ENCODE results near the gene SPDYE4.

The SPDYE4 gene

GRCh38 chr17:8785547-8786413, 27.4 kb upstream of the SPDYE4 start:
- Histone ChIP-seq H3K36me3 (replicated peaks in 1 of 2; ENCODE audit: control insufficient read depth in 2 of 2, insufficient read depth in 2 of 2, low read length in 2 of 2) (no peaks in the 10 kb centered on the region), H3K9ac (ENCODE audit: low read depth, low read length, poor library complexity) (peak overlapping the region; percentile 46), H3K4ac (ENCODE audit: low read length) (no peak overlapping the region), H4K91ac (ENCODE audit: low read depth, low read length, poor library complexity) (no peak overlapping the region), H3K23ac (ENCODE audit: low read depth, low read length, poor library complexity) (no peak overlapping the region), H2BK120ac (ENCODE audit: low read depth, low read length) (no peak overlapping the region), H3K27me3 (ENCODE audit: control insufficient read depth in 3 of 3, insufficient read depth in 3 of 3, low read depth in 1 of 3, low read length in 3 of 3) (peaks cover 0 to 4% (median 0%) of the 10 kb centered on the region in 3 experiments), H2AK5ac (ENCODE audit: low read depth, low read length) (peak overlapping the region; percentile 2), H2BK5ac (ENCODE audit: low read length) (no peak overlapping the region), H3K4me2 (ENCODE audit: insufficient read depth, low read length, poor library complexity, severe bottlenecking) (no peak overlapping the region), H2AFZ (ENCODE audit: low read length) (peak overlapping the region; percentile 69), H2BK12ac (ENCODE audit: low read length) (no peak overlapping the region), H3K27ac (replicated peaks; ENCODE audit: low read length) (no peak overlapping the region), H4K8ac (ENCODE audit: low read depth, low read length) (no peak overlapping the region), H3K14ac (ENCODE audit: low read length) (no peak overlapping the region), H3K4me3 (ENCODE audit: low read length in 2 of 2) (no peak overlapping the region), H3K4me1 (ENCODE audit: control insufficient read depth in 2 of 2, insufficient read depth in 1 of 2, low read depth in 1 of 2, low read length in 2 of 2) (peaks cover 0 to 2% of the 10 kb centered on the region in 2 donors), H3K9me3 (replicated peaks in 1 of 2; ENCODE audit: control insufficient read depth in 2 of 2, insufficient read depth in 1 of 2, low read depth in 1 of 2, low read length in 2 of 2) (no peaks in the 10 kb centered on the region), H2BK15ac (ENCODE audit: low read length) (no peak overlapping the region), H3K18ac (ENCODE audit: low read length) (no peak overlapping the region), H3K79me1 (ENCODE audit: low read depth, low read length) (no peaks in the 10 kb centered on the region)
- peak; percentile 81 for DNase-seq (ENCODE audit: low spot score)
- no CpG with 5 or more reads among the region's 19 CpGs for WGBS, 2 donors (ENCODE audit: extremely low coverage in 2 of 2, insufficient read length in 2 of 2, insufficient replicate concordance in 1 of 2)

DNA sequence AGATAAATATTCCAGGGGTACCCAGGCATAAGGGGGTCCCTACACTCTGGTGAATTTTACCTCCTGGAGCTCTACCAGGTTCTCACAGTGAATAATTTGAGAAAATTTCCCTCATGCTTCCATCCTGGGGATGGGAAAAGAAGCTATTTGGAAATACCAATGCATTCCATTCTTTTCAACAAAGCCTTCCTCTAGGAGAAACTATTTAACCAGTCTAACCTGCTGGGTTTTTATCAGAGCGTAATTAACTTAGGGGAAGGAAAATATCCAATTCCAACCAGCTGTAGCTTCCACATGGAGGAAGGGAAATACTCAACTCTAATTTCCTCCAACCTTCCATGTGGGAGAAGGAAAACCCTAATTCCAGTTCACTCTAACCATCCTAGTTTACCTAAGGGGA, 23.8 kb upstream of the SPDYE4 start:
- Histone ChIP-seq H3K27ac (replicated peaks; ENCODE audit: low read length) (no peak overlapping the region), H4K8ac (ENCODE audit: low read depth, low read length) (no peak overlapping the region), H3K36me3 (replicated peaks in 1 of 2; ENCODE audit: control insufficient read depth in 2 of 2, insufficient read depth in 2 of 2, low read length in 2 of 2) (no peaks in the 10 kb centered on the region), H4K91ac (ENCODE audit: low read depth, low read length, poor library complexity) (no peak overlapping the region), H3K9me3 (replicated peaks in 1 of 2; ENCODE audit: control insufficient read depth in 2 of 2, insufficient read depth in 1 of 2, low read depth in 1 of 2, low read length in 2 of 2) (no peaks in the 10 kb centered on the region), H3K79me1 (ENCODE audit: low read depth, low read length) (no peaks in the 10 kb centered on the region), H3K27me3 (ENCODE audit: control insufficient read depth in 3 of 3, insufficient read depth in 3 of 3, low read depth in 1 of 3, low read length in 3 of 3) (no peaks in the 10 kb centered on the region), H2AFZ (ENCODE audit: low read length) (no peak overlapping the region), H2BK15ac (ENCODE audit: low read length) (no peak overlapping the region), H3K4me1 (ENCODE audit: control insufficient read depth in 2 of 2, insufficient read depth in 1 of 2, low read depth in 1 of 2, low read length in 2 of 2) (no peaks in the 10 kb centered on the region), H2BK12ac (ENCODE audit: low read length) (no peak overlapping the region), H3K4me3 (ENCODE audit: low read length in 2 of 2) (no peak overlapping the region), H2BK5ac (ENCODE audit: low read length) (no peak overlapping the region), H3K14ac (ENCODE audit: low read length) (no peak overlapping the region), H3K23ac (ENCODE audit: low read depth, low read length, poor library complexity) (no peak overlapping the region), H2BK120ac (ENCODE audit: low read depth, low read length) (no peak overlapping the region), H3K4ac (ENCODE audit: low read length) (no peak overlapping the region), H3K4me2 (ENCODE audit: insufficient read depth, low read length, poor library complexity, severe bottlenecking) (no peak overlapping the region), H2AK5ac (ENCODE audit: low read depth, low read length) (no peak overlapping the region), H3K9ac (ENCODE audit: low read depth, low read length, poor library complexity) (no peak overlapping the region), H3K18ac (ENCODE audit: low read length) (no peak overlapping the region)
- no peak for DNase-seq (ENCODE audit: low spot score)
- WGBS, 2 donors (ENCODE audit: extremely low coverage in 2 of 2, insufficient read length in 2 of 2, insufficient replicate concordance in 1 of 2), result no CpG with 5 or more reads among the region's 1 CpG

DNA sequence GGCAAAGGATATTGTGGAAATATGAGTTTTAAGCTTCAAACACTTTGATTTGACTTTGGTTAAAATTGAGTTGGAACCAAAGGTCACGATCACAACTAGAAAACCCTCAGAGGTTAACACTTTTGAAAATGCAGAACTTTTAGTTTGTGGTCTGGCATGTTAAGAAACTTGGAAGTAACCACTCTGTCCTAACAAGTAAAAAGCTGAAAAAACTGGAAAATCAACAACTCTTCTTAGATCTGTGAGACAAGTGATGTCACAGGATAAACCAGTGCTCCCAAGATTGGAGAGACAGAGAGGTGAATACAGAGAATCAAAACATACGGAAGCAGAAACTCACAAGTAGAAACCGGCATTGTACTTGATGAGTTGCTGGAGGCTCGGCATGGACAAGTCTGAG, 23.4 kb upstream of the SPDYE4 start:
- no peak overlapping the region for H3K14ac ChIP-seq (ENCODE audit: low read length)
- no peak overlapping the region for H2AK5ac ChIP-seq (ENCODE audit: low read depth, low read length)
- no peak overlapping the region for H3K9ac ChIP-seq (ENCODE audit: low read depth, low read length, poor library complexity)
- H2BK15ac ChIP-seq (ENCODE audit: low read length), result no peak overlapping the region
- H3K23ac ChIP-seq (ENCODE audit: low read depth, low read length, poor library complexity), result no peak overlapping the region
- H3K4me2 ChIP-seq (ENCODE audit: insufficient read depth, low read length, poor library complexity, severe bottlenecking), result no peak overlapping the region
- H3K27me3 ChIP-seq (ENCODE audit: control insufficient read depth in 3 of 3, insufficient read depth in 3 of 3, low read depth in 1 of 3, low read length in 3 of 3), result peaks cover 0 to under 1% (median 0%) of the 10 kb centered on the region in 3 experiments
- H3K18ac ChIP-seq (ENCODE audit: low read length), result no peak overlapping the region
- no peaks in the 10 kb centered on the region for H3K9me3 ChIP-seq (replicated peaks in 1 of 2; ENCODE audit: control insufficient read depth in 2 of 2, insufficient read depth in 1 of 2, low read depth in 1 of 2, low read length in 2 of 2)
- H3K4me3 ChIP-seq (ENCODE audit: low read length in 2 of 2), result no peak overlapping the region
- no peak overlapping the region for H3K4ac ChIP-seq (ENCODE audit: low read length)
- no CpG with 5 or more reads among the region's 4 CpGs for WGBS, 2 donors (ENCODE audit: extremely low coverage in 2 of 2, insufficient read length in 2 of 2, insufficient replicate concordance in 1 of 2)
- H3K79me1 ChIP-seq (ENCODE audit: low read depth, low read length), result no peaks in the 10 kb centered on the region
- no peaks in the 10 kb centered on the region for H3K4me1 ChIP-seq (ENCODE audit: control insufficient read depth in 2 of 2, insufficient read depth in 1 of 2, low read depth in 1 of 2, low read length in 2 of 2)
- no peaks in the 10 kb centered on the region for H3K36me3 ChIP-seq (replicated peaks in 1 of 2; ENCODE audit: control insufficient read depth in 2 of 2, insufficient read depth in 2 of 2, low read length in 2 of 2)
- H2BK12ac ChIP-seq (ENCODE audit: low read length), result no peak overlapping the region
- H4K91ac ChIP-seq (ENCODE audit: low read depth, low read length, poor library complexity), result no peak overlapping the region
- no peak for DNase-seq (ENCODE audit: low spot score)
- no peak overlapping the region for H3K27ac ChIP-seq (replicated peaks; ENCODE audit: low read length)
- H2BK5ac ChIP-seq (ENCODE audit: low read length), result no peak overlapping the region
- no peak overlapping the region for H2AFZ ChIP-seq (ENCODE audit: low read length)
- H2BK120ac ChIP-seq (ENCODE audit: low read depth, low read length), result no peak overlapping the region
- no peak overlapping the region for H4K8ac ChIP-seq (ENCODE audit: low read depth, low read length)

DNA sequence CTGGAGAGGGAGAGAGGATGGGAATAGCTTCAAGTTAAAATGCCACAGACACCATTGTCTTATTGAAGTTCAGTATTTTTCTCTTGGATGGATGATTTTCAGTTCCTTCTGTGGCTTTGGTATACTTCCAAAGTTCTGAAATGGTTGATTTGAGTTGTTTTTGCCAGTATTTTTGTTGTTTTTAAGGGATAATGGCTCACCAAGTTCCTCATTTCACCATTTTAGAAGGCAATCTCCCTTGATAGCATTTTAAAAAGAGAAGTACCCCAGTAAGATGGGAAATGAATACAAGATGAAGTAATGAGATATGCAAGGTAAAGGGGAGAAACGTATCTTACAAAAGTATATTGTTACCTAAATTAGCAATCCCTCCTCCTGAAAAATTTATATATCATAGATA, 18.5 kb upstream of the SPDYE4 start:
- no peak overlapping the region for H4K8ac ChIP-seq (ENCODE audit: low read depth, low read length)
- no peak overlapping the region for H2AFZ ChIP-seq (ENCODE audit: low read length)
- no peaks in the 10 kb centered on the region for H3K9me3 ChIP-seq (replicated peaks in 1 of 2; ENCODE audit: control insufficient read depth in 2 of 2, insufficient read depth in 1 of 2, low read depth in 1 of 2, low read length in 2 of 2)
- H3K79me1 ChIP-seq (ENCODE audit: low read depth, low read length), result no peaks in the 10 kb centered on the region
- H3K23ac ChIP-seq (ENCODE audit: low read depth, low read length, poor library complexity), result no peak overlapping the region
- H3K27me3 ChIP-seq (ENCODE audit: control insufficient read depth in 3 of 3, insufficient read depth in 3 of 3, low read depth in 1 of 3, low read length in 3 of 3), result peaks cover 0 to 4% (median 0%) of the 10 kb centered on the region in 3 experiments
- no peaks in the 10 kb centered on the region for H3K4me1 ChIP-seq (ENCODE audit: control insufficient read depth in 2 of 2, insufficient read depth in 1 of 2, low read depth in 1 of 2, low read length in 2 of 2)
- H3K9ac ChIP-seq (ENCODE audit: low read depth, low read length, poor library complexity), result no peak overlapping the region
- no peak overlapping the region for H2BK5ac ChIP-seq (ENCODE audit: low read length)
- H3K36me3 ChIP-seq (replicated peaks in 1 of 2; ENCODE audit: control insufficient read depth in 2 of 2, insufficient read depth in 2 of 2, low read length in 2 of 2), result no peaks in the 10 kb centered on the region
- no peak overlapping the region for H2BK15ac ChIP-seq (ENCODE audit: low read length)
- H3K4me2 ChIP-seq (ENCODE audit: insufficient read depth, low read length, poor library complexity, severe bottlenecking), result no peak overlapping the region
- H3K18ac ChIP-seq (ENCODE audit: low read length), result no peak overlapping the region
- H3K4ac ChIP-seq (ENCODE audit: low read length), result no peak overlapping the region
- no peak overlapping the region for H2AK5ac ChIP-seq (ENCODE audit: low read depth, low read length)
- no peak overlapping the region for H3K27ac ChIP-seq (replicated peaks; ENCODE audit: low read length)
- no peak overlapping the region for H2BK120ac ChIP-seq (ENCODE audit: low read depth, low read length)
- no peak overlapping the region for H4K91ac ChIP-seq (ENCODE audit: low read depth, low read length, poor library complexity)
- H2BK12ac ChIP-seq (ENCODE audit: low read length), result no peak overlapping the region
- no peak for DNase-seq (ENCODE audit: low spot score)
- H3K14ac ChIP-seq (ENCODE audit: low read length), result no peak overlapping the region
- WGBS, 2 donors (ENCODE audit: extremely low coverage in 2 of 2, insufficient read length in 2 of 2, insufficient replicate concordance in 1 of 2), result no CpG with 5 or more reads among the region's 1 CpG
- H3K4me3 ChIP-seq (ENCODE audit: low read length in 2 of 2), result no peak overlapping the region
